Stimulated activated CD4-positive, alpha-beta T cell treated with anti-CD3 and anti-CD28 coated beads, Interleukin-15, amount 100 ng/mL, for 24 hours (primary cell): ENCODE data around the gene EME1.

Experiments
- DNase-seq: peaks from one replicate; pipeline ENCODE4 v3.0.0-alpha.2; 2020

The EME1 gene

DNA sequence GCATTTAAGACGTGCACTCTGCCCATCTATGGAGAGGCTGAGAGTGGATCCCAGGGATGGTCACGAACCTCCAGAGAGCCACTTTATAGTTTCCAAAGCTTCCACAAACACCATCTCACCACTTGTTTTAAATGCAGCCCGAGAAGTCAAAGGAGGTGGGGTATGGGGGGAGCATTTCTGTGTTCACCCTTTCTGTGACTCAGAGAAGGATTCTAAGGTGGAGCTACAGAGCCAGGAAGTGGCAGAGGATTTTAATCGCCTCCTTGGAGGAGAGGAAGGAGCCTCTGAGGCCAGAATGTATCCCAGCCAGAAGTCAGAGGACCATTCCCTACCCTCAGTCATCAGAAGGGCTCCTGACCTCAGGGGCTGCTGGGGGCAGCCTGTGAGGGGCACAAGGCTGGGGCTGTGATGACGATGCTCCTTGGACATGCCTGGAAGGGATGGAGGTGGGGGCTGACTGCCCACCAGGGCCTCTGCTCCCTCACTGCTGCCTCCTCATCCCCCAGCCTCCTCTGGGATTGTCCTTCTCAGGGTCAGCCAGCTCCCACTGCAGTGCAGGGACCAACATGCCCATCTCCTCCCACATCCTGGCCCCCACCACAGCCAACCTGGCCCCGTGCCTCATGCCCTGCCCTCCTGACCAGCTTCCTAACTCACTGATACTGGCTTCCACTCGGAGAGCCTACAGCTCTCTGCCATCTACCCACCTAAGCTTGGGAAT, 24.3 kb upstream of the EME1 start:
- no peak for DNase-seq

DNA sequence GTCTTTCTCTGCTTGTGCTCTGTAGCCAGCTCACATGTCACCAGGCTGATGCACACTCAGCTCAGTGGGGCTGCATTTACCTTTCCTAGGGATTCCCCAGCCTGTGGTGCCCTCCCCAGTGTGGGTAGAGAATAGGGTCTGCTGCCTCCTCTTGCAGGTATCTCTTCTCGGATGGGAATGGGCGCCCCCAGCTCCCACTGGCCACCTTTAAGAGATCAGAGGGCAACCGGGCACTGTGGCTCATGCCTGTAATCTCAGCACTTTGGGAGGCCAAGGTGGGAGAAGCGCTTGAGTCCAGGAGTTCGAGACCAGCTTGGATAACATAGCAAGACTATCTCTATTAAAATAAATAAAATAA, 23.8 kb upstream of the EME1 start:
- DNase-seq, result no peak

DNA sequence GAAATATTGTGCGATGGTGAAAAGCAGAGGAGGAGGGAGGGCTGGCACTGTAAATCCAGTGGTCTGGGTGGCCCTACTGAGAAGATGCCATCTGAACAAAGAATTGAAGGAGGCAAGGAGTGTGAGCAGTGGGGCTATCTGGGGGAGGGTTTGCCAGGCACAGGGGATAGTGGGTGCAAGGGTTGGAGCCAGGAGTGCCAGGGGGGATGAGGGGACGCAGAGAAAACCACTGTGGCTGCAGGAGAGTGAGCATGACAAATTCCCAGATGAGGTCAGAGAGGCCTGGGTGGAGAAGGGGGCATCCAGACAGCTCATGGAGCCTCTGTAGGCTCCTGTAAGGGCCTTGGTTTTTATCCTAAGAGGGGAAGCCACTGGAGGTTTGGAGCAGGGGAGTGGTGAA, 22.3 kb upstream of the EME1 start:
- no peak for DNase-seq

DNA sequence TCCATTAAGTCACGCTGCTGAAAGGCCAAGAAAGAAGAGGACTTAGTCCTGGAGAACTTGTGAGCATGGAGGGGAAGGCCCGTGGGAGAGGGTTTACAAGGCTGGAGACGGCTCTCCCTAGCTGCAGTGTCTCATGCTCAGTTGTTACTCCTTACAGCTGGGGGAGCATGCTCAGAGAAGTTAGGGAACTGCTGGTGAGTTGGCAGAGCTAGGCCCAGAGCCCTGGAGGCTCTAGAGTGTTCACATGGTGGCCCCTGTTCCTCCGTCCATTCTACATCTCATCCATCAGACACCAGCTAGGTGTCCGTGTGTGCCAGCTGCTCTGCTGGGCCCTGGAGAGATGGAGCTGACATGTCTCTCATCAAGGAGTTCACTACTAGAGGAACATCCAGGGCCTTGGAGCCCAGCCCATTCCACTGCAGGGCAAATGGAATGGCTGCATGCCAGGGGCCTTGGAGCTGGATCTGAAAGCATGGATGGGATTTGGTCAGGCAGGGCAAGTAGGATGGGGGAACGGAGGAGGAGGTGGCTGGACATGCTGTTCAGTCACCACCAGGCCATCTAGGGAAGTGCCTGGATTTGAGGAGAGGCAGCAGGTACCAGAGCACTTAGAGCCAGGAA, 20.8 kb upstream of the EME1 start:
- no peak for DNase-seq

DNA sequence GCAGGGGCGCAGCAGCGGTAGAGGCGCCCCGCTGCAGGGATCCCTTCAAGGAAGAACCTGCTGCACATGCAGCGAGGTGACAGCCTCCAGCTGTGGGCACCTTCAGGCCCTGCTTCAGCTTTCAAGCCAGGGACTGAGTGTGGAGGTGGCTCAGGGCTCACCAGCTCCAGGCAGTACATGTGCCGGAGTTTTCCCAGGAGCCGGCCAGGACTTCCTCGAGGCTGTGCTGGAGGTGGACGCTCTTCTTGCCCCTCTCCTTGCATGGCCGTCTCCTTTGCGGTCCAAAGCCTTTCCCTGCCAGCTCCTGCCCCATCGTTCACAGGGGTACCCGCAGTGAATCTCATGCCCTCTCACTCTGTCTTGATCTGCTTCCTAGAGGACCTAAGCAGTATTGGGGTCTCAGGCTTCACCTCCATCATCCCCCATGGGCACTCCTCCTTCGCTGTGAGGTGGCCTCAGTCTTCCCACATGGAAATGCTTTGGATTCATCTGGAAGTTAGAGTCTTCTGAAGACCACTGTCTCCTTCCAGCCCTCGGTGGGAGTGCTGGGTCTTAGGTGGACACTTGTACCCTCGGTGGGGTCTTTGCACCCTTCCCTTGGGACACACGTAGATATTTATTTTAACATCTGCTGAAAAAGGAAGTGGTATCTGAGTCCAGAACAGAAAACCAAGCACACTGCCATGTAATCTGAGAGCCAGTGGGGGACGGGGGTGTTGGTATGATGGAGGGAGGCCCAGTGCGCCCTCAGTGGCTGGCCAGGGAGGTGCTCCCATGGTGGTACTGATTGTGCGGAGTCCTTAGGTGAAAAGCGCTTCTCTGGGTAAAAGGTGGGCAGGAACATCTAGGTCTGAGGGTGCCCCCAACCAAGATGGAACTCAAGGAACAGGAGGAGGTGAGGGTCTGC, 20.1 kb upstream of the EME1 start:
- DNase-seq, result no peak

DNA sequence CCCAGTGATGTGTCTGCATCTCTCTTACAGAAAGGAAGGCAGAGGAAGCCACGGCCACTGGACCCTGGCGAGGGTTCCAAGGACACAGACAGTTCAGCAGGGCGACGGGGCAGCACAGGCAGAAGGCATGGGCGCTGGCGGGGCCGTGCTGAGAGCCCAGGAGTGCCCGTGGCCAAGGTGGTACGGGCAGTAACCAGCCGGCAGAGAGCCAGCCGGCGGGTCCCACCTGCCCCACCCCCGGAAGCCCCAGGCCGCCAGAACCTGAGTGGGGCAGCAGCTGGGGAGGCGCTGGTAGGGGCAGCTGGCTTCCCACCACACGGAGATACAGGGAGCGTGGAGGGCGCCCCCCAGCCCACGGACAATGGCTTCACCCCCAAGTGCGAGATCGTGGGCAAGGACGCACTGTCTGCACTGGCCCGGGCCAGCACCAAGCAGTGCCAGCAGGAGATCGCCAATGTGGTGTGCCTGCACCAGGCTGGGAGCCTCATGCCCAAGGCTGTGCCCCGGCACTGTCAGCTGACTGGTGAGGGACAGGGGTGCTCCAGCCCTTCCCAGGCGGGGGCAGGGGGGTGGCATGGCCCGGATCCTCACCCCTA, 19.3 kb upstream of the EME1 start:
- DNase-seq, result no peak

DNA sequence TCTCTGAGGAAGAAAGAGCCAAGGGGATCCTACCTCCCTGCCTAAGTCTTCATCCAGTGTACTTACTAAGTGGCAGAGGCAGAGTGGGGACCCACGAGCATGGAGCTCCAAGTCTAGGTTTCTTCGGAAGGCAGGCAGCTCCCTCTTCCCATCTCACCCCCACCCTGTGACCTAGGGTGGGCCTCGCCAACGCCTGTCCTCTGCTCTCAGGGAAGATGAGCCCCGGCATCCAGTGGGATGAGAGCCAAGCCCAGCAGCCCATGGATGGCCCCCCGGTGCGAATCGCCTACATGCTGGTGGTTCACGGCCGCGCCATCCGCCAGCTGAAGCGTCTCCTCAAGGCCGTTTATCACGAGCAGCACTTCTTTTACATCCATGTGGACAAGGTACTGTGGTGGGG, 18.8 kb upstream of the EME1 start:
- no peak for DNase-seq

DNA sequence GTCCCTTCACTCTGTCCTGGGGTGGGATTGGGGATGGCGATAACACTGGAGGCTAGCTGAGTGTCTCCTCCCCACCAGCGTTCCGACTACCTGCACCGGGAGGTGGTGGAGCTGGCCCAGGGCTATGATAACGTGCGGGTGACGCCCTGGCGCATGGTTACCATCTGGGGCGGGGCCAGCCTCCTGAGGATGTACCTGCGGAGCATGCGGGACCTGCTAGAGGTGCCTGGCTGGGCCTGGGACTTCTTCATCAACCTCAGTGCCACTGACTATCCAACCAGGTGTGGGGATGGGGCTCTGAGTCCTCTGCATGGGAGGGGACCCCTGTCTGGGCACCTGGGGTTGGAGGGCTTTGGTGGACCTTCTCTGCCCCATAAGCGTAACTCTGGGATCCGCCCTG, 18.3 kb upstream of the EME1 start:
- no peak for DNase-seq

DNA sequence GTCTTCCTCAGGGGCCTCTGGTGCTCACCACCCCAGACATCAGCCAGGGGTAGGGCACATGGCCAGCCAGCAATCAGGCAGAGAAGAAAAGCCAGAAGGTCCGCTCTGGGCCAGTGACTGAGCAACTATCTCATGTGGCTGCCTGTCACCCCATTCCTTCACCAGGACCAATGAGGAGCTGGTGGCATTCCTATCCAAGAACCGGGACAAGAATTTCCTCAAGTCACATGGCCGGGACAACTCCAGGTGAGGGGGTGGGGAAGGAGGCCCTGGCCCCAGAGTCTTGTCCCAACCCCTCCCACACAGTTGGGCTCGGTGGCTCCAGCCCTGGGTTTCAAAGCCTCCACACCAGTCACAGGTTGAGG, 17.7 kb upstream of the EME1 start:
- no peak for DNase-seq

DNA sequence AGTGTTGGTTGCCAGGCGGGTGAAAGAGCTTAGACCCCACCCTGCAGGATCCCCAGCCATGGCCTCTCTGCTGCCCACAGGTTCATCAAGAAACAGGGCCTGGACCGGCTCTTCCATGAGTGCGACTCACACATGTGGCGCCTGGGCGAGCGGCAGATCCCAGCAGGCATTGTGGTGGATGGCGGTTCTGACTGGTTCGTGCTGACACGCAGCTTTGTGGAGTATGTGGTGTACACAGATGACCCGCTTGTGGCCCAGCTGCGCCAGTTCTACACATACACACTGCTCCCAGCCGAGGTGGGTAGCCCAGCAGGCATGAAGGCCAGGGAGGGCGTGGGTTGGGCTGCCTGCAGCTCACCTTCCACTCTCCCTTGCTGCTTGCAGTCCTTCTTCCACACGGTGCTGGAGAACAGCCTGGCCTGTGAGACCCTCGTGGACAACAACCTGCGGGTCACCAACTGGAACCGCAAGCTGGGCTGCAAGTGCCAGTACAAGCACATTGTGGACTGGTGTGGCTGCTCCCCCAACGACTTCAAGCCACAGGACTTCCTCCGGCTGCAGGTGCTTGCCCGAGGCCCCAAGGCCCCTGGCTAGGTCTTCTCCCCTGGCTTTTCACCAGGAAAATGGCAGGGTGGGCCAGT, 17.2 kb upstream of the EME1 start:
- no peak for DNase-seq

DNA sequence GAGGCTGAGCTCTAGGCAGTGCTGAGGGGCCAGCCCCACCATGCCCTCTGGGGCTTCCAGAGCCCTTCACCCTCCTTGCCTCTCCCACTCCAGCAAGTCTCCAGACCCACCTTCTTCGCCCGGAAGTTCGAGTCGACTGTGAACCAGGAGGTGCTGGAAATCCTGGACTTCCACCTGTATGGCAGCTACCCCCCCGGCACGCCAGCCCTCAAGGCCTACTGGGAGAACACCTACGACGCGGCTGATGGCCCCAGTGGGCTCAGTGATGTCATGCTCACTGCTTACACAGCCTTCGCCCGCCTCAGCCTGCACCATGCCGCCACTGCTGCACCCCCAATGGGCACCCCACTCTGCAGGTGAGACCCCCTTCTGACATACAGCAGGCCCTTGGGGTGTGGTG, 16.6 kb upstream of the EME1 start:
- DNase-seq, result no peak

DNA sequence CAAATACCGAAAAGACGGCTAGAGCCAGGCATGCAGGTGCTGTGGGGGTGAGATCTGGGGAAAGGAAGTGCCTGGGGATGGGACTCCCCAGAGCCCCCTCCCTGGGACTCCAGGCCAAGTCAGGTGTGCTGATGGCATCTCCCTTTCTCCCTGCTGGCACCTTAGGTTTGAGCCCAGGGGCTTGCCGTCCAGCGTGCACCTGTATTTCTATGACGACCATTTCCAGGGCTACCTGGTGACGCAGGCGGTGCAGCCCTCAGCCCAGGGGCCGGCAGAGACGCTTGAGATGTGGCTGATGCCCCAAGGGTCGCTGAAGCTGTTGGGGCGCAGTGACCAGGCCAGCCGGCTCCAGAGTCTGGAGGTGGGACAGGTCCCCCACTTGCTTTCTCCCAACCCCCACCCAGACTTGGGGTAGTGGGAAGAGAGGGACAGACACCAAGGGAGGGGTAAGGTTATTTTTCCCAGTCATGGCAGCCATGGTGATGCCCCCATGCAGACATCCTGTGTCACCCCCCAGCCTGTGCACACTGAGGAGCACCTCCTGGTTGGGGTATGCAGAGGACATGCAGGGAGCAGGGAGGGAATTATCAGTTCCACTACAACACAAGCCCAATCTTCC, 16.0 kb upstream of the EME1 start:
- no peak for DNase-seq

DNA sequence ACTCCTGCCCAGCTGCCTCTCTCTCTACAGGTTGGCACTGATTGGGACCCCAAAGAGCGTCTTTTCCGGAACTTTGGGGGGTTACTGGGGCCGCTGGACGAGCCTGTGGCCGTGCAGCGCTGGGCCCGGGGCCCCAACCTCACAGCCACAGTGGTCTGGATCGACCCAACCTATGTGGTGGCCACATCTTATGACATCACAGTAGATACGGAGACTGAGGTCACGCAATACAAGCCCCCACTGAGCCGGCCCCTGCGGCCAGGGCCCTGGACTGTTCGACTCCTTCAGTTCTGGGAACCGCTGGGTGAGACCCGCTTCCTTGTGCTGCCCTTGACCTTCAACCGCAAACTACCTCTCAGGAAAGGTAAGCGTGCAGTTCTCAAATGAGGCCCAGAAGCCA, 14.9 kb upstream of the EME1 start:
- DNase-seq, result no peak

DNA sequence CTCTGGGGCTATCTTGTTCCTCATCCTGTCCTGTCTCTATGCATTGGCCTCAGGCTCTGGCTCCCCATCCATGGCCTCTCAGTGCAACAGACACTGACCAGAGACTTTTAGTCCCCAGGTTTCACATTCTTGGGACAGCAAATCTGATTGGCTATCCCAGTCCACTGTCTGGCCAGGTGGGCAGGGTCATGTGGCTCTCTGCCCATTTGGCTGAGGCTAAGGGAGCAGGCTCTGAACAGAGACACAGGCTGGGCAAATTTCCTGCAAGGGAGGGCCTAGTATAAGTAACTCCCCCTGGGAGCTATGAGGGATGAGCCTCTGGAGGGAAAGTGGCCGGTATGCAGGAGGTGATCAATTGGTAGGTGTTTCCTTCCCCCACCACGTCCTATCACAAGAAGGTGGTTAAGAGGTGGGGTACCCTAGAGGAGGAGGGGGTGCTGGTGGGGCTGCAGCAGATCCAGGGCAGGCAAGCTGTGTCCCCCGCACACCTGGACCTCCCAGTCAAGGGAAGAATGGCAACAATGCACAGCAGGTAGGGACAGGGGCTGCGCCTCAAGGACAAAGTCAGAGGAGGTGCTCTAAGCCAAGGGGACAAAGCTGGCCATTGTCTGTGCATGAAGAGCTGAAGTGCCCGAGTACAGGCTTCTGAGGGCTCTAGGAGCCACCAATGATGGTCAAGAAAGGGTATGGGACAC, 13.9 kb upstream of the EME1 start:
- no peak for DNase-seq

DNA sequence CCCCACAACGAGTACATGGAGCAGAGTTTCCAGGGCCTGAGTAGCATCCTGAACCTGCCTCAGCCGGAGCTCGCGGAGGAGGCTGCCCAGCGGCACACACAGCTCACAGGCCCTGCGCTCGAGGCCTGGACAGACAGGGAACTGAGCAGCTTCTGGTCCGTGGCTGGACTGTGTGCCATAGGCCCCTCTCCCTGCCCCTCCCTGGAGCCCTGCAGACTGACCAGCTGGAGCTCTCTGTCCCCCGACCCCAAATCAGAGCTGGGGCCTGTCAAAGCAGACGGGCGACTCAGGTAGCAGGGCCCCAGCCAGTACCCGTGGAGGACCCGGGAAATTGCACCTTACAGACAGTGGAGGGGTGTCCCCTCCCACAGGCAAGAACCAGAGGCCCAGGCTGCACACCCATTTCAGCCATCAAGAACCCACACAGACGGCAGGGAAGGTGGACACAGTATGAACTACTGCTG, 13.0 kb upstream of the EME1 start:
- no peak for DNase-seq

DNA sequence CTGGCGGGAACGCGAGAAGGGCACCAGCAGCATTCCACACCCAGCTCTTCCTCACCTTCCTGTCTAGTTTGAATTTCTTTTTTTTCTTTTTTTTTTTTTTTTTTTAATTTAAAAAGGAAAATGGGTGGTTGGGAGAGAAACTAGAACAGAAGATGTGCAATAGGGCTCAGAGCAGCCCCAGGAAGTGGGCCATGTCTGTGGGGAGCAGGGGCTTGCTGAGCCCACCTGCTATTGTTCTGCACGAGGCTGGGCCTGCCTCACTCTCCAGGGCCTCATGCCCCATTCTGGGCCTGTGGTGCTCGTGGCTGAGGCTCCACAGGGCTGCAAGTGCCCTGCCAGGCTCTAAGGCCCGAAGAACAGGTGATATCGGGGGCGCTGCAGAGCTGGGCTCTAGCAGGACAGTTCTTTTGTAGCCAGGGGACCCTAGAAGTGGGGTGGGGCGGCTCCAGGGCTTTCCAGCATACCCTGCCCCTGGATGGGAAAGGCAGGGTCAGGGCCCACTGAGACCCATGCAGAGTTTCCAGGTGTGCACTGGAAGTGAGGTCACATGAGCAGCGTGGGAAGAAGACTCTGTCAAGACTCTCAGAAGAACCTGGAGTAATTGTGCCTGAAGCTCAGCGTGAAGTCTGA, 12.4 kb upstream of the EME1 start:
- no peak for DNase-seq

DNA sequence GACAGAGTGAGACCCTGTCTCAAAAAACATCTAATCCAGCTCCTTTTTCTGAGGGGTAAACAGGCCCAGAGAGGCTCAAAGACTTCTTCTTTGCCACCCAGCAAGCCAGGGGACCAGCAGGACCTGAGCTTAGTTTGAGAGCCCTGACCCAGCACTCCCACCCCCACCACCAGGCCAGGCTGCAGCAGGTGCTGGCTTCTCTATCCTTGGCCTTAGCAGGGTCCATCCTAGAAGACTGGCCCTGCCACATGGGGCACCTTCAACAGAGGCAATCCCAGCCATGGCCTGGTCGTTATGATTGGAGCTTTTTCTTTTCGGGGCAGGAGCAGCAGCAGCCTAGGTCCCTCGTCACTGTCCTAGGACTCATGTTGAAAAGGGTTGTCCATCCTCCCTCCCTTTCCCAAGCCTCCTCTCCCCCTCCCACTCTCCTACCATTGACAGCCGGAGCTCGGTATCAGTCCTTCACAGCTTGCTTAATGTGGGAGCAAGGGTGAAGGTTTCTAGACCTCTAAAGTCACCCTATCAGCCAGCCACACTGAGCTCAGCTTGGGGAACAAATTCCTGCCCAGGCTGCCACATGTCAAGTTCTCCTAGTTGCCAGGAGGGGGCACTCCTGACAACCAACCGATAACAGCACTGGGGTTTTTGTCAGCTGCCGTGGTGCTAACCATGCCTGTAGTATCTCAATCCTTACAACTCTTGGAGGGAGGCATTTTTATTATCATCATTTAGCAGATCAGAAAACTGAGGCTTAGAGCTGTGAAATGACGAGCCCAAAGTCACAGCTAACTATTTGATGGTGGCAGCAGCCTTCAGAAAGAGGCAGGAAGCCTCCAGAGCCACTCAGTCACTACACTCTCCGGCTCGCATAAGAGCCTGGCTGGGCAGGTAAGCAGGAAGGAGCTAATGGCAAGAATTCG, 11.2 kb upstream of the EME1 start:
- DNase-seq, result peak; percentile 67

DNA sequence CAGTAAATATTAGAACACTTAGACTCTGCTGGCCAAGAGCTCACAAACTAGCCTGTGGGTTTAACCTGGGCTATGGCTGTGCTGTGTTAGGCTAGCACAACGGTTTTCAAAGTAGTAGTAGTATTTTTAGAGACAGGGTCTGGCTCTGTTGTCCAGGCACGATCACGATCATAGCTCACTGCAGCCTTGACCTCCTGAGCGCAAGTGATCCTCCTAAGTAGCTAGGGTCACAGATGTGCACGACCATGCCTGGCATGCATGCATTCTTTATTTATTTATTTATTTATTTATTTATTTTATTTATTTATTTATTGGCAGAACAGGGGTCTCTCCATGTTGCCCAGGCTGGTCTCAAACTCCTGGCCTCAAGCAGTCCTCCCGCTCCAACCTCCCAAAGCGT, 10.4 kb upstream of the EME1 start:
- DNase-seq, result no peak

DNA sequence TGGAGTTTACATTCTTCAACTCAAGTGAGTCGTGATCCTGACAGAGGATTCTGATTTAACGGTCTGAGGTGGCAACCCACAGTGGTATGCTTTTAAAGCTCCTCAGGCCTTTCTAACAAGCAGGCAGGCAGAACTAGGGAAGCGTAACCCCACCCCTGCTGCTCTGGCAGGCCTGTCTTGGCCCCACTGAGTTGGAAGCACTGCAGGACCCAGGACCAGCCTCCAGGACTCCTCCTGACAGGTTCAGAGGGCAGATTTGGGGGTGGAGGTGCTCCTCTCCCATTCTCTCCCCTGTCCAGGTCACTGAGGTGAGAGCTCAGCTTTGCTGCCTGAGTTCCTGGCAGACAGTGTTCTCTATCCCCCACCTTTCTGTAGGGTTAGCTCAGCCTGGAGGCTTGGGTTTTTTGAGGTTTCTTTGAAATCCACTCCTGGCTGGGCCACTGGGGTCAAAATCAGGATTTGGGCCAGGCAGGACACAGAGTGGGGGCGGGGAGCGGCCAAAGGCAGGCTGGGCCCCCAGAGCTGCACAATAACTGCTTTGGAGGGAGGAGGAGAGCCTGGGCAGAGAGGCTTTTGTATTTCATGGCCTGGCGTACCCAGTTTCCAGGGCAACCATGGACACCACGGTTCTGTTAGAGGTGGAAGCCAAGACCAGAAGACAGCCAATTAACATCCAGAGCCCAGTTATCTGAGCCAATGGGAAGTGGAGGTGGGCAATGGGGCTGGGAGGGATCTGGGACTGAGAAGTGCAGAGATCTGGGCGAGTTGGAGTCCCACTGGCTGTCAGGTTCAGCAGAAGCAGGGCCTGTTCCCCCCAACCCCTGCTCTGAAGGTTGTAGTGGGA, 9.6 kb upstream of the EME1 start:
- DNase-seq, result no peak
